HG02870 (cell line): ENCODE data around the gene CEP68.

Experiments
- ATAC-seq: cut with Tn5 transposase; IDR thresholded peaks from one replicate; pipeline ENCODE4 v1.9.1; 2021; ENCODE audit warnings: mild to moderate bottlenecking, moderate library complexity; ENCODE audit not compliant: unreplicated experiment

Gene CEP68

DNA sequence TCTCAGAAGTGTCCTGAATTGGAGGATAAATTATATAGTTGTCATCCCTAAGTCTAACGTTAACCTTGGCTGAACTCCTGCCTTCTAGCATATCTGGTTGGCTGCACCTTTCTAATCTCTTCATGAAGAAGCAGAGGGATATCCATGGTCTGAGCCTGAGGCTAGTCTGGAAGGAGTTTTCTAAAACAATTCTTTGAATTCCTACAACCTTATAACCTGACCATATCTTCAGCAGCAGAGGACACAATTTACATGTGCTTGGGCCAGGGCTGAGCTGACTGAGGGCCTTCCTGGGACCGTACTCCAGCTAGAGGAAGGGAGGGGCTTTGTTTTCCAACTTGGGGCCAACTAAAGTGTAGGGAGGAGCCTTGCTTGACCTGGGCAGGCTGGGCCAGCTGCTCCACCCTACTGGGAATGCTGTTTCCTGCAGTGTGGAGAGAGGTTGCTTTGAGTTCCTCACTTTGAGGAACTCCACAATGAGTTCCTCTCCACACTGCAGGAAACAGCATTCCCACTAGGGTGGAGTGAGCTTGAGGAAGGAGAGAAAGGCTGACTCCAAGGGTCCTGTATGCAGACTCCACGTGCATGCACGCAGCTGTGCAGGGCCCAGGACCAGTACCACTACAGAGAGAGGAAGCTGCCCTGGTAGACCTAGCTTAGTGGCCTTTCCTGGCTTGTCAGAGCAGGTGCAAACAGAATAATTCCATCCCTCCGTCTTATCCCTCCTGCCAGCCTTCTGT, 19.6 kb downstream of the CEP68 start:
- ATAC-seq: no peak

DNA sequence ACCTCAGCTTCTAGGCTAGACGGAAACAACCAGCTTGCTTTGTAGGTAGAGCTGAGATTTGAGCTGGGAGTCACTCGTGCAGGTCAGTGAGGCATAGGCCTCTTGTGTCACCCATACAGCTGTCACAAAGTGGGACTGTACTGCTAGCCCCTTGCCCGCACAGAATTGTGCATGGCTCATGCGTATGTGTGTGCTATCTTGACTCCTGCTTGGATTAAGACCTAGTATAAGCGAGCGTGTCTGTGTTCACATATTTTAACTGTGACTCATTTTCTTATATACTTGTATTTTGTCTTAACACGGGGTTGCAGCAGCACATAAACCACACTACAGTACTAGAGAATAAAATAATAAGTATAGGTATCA, 20.1 kb downstream of the CEP68 start:
- ATAC-seq: no peak

GRCh38 chr2:65077898-65078297, 21.7 kb downstream of the CEP68 start:
- no peak for ATAC-seq

DNA sequence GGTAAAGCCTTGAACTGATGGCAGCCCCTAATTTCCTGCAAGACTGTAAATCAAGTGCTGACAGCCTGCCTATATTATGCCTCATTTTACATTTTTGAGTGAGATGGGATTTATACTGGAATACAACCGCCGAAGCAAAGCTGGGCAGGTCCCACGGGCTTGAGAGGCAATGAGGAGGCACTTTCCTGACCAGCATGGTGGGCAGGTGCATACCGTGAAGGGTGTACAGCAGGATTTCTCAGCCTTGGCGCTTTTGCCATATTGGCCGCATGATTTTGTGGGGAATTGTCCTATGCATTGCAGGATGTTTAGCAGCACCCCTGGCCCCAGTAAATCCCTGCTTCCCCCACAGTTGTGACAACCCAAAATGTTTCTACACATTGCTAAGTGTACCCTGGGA, 22.8 kb downstream of the CEP68 start:
- no peak for ATAC-seq

DNA sequence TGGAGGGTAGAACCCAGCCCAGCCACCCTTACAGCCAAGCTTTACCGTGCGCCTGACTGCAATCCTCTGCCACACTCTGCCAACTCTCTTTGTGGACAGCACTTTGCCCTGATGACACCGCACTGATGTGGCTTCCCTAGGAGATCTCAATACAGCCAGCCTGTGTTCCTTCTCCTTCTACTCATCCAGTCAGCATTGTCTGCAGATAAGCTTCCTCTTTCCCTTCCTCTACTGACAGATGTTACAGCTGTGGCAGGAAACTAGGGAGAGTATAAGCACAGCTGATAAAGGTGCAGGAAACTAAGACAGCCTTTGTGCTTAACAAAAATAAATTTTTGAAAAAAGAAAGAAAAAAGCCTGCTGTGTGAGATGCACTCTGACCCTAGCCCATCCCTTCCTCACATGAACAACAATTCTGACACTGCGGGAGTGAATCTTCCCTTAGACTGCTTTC, 25.0 kb downstream of the CEP68 start:
- ATAC-seq: no peak

GRCh38 chr2:65085148-65085547, 28.9 kb downstream of the CEP68 start:
- ATAC-seq: no peak

GRCh38 chr2:65092791-65093190, 36.6 kb downstream of the CEP68 start:
- ATAC-seq: no peak

- no peak for ATAC-seq
These were observed 37.0 kb downstream of the CEP68 start for GRCh38 chr2:65093211-65093610.

DNA sequence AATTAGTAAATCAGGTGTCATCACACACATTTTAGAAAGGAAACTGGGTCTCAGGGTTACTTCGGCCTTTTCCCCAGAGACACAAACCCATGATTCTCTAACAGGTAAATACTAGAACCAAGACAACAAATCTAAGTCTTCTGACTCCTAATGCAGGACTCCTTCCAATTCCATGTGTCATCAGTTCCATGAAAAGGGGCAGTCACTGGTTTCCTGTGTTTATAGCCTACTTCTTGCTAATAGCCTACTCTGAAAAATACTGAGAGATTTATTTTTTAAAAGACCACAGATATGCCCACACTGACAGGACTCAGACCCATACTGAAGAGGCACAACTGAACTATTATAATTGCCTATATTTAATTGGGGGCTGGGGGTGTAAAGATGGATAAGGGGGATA, 40.7 kb downstream of the CEP68 start:
- no peak for ATAC-seq

- ATAC-seq: no peak
These were observed 41.6 kb downstream of the CEP68 start for GRCh38 chr2:65097844-65098243.

DNA sequence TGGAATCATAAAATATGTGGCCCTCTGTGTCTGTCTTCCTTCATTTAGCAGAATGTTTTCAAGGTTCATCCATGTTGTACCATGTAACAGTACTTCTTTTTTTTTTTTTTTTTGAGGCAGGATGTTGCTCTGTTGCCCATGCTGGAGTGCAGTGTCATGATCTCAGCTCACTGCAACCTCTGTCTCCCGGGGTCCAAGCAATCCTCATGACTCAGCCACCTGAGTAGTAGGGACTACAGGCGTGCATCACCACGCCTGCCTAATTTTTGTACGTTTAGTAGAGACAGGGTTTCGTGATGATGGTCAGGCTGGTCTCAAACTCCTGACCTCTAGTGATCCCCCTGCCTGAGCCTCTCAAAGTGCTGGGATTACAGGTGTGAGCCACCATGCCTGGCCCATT, 42.5 kb downstream of the CEP68 start:
- no peak for ATAC-seq

GRCh38 chr2:65101071-65101470, 44.9 kb downstream of the CEP68 start:
- no peak for ATAC-seq

DNA sequence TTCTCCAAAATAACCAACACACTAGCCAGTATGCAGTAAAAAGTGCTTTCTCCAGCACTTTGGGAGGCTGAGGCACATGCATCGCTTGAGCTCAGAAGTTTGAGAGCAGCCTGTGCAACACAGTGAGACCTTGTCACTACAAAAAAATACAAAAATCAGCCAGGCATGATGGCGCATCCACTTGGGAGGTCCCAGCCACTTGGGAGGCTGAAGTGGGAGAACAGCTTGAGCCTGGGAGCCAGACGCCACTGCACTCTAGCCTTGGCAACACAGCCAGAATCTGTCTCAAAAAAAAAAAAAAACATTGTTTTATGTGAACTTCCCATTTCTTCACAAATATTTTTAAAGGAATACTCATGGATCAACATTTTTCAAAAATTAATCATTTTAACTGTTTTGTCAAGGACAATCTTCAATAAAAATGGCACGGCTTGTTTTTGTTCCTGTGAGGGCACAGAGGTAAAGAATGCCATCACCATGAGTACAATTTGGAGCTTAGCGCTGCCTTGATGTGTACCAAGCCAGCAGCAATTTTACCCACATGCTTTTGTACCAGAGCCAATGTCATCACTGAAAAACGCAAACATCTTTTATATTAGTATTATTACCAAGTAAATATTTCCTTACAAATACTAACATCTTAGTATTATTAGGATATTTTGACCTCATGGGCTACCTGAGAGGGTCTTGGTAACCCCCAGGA, 46.9 kb downstream of the CEP68 start:
- ATAC-seq: no peak

DNA sequence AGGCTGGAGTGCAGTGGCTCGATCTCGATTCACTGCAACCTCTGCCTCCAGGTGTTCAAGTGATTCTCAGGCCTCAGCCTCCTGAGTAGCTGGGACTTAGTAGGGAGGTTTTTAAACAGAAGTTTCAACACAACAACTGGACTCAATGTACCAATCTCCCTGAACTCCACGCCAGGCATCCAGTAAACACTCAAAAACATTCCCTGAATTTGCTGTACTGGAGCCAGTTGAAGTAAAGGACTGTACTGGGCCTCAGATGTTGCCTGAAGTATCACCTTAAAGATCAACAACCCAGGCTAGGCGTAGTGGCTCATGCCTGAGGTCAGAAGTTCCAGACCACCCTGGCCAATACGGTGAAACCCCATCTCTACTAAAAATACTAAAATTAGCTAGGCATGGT, 51.3 kb downstream of the CEP68 start:
- ATAC-seq: no peak

- no peak for ATAC-seq
These were observed 52.6 kb downstream of the CEP68 start for GRCh38 chr2:65108780-65109179.

- no peak for ATAC-seq
These were observed 56.4 kb downstream of the CEP68 start for GRCh38 chr2:65112633-65113032.

DNA sequence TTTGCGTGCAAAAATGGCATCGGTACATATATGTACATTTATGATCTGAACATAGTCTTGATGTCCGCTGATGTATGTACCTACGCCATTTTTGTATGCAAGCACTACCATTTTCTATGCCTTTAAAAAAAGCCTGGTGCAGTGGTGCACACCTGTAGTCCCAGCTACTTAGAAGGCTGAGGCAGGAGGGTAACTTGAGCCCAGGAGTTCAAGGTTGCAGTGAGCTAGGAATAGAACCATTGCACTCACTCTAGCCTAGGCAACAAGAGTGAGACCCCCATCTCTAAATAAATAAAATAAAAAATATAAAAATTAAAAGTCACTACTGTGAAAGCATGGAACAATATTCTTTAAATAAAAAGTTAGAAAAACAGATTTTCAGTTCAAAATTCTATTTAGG, 57.0 kb downstream of the CEP68 start:
- ATAC-seq: no peak

GRCh38 chr2:65113816-65114215, 57.6 kb downstream of the CEP68 start:
- ATAC-seq: no peak

GRCh38 chr2:65114921-65115320, 58.7 kb downstream of the CEP68 start:
- ATAC-seq: no peak

- ATAC-seq: no peak
These were observed 60.4 kb downstream of the CEP68 start for GRCh38 chr2:65116645-65117044.

DNA sequence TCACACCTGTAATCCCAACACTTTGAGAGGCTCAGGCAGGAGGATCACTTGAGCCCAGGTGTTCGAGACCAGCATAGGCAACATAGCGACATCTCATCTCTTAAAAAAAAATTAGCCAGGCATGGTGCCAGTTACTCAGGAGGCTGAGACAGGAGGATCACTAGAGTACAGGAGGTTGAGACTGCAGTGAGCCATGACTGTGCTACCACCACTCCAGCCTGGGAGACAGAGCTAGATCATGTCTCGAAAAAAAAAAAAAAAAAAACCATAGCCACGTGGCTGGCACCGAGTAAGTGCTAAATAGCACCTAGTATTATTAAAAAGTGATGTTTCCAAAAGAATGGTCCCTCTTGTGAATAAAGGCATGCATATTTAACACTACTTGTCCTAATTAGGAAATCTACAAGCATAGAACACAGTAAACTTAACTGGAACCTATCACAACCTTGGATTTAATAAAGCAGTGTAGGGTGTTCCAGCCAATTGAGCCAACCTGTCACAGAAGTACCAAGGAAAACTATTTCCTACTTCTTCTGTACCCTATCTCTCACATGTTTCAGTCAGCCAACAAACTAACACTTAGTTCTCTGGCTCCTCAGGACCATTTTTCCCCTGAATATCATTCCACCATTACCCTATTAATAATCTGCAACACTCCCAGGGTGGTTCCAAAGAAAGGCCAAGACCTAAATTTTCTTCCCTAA, 64.9 kb downstream of the CEP68 start:
- no peak for ATAC-seq

GRCh38 chr2:65122313-65122712, 66.1 kb downstream of the CEP68 start:
- no peak for ATAC-seq
